Stimulated activated CD4-positive, alpha-beta T cell treated with anti-CD3 and anti-CD28 coated beads, Interleukin-2, amount 100 ng/mL, for 4 hours (primary cell): Measurements from ENCODE around the gene METRN.
"Not testable (repeated sequence)": the region's sequence is repeated elsewhere in the genome, so short reads cannot be mapped to it uniquely, and the experiment has no call there.

Experiments
- DNase-seq: peaks from one replicate; pipeline ENCODE4 v3.0.0-alpha.2; 2020; ENCODE audit warnings: low read depth

METRN gene

DNA sequence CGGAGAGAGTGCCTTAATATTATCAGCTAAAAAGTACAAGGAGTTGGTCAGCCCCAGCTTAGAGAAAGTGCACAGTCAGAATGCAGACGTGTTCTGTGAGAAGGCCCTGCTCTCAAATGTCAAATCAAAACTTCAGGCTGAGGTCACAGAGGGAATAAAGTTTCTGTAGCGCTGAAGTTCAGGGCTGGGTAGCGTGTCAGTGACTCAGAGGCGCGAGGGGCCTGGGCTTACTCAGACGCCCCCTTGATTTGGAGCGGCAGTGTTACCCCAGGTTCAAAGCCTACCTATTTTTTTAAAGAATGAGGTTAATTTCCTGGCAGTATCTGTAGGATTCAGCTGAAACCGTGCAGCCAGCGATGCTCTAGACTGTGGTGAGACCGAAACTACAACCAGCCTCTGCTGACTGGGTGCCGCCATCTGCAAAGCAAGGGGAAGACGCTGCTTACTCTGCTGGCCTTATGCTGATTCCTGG, 21.1 kb downstream of the METRN start:
- DNase-seq = no peak

DNA sequence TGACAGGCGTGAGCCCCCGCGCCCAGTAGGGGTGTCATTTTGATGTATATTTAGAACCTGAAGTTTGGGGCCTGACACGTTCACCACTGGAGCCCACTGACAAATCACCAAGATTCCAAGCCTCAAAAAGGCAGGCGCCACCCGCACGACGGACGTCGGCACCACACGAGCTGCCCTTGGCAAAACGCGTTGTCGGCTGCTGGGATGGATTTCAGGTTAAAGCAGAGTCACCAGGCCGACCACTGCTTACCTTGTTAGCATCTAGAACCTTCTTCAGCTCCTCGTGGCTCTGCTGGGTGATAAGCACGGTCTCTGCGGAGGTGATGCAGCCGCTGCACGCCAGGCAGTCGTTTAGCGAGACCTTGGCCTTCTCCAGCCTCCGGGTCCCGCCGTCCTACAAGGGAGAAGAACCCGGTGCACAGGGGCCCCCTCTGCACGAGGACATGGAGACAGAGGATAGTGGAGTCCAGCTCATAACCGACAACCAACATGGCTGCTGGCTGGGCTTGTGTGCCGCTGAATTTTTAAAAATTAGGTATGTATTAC, 22.1 kb downstream of the METRN start:
- DNase-seq = no peak

DNA sequence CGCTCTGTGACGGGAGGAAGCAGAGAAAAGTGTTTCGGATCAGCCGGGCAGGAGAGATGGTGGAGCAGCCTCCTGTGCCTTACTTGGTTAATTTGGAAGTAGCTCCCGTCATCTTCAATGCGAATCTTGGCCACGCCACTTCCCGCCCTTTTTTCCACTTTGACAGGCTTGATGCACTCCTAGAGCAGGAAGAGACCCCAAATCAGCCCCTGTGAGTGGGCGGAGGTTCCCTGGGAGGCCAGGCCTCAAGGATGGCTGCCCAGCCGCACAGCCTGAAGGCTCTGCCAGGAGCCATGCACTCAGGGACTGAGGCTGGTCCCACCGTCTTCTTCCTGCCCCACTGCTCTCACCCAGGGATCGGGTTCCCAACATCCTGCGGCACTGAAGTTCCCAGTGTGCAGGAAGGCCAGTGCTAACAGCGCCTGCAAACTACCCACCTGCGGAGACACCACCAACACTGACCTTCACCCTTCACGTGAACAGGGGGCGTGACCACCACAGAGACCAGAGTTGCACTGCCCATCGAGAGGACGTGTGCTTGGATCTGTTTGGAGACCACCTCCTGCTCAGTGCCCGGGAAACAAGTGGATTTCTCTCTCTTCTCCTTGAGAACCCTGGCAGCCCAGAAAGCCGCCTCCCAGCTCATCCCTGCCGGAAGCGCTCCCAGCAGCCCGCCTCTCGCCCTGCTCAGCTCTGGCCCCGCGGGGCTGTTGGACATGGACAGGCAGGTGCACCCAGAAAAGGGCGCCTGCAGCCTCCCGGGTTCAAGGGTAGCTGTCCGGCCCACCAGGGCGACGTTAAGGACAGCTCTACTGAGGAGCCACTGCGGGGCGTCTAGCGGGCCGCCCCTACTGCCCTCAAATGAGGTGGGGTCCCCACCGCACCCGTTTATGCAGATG, 24.9 kb downstream of the METRN start:
- DNase-seq = no peak

DNA sequence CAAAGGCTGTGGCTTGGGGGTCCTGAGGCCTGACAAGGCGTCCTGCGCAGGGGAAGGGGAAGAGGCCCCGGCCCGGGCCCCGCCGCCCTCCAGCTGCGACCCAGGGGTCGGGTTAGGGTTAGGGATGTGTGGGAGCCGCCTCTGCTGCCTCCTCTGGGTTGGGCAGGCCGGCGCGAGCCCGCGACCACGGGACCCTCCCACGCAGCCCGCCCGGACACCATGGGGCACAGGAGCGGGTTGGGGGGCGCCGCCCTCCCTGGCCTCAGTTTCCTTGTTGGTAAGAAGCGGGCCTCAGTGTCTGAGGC, 25.5 kb downstream of the METRN start:
- no peak for DNase-seq

DNA sequence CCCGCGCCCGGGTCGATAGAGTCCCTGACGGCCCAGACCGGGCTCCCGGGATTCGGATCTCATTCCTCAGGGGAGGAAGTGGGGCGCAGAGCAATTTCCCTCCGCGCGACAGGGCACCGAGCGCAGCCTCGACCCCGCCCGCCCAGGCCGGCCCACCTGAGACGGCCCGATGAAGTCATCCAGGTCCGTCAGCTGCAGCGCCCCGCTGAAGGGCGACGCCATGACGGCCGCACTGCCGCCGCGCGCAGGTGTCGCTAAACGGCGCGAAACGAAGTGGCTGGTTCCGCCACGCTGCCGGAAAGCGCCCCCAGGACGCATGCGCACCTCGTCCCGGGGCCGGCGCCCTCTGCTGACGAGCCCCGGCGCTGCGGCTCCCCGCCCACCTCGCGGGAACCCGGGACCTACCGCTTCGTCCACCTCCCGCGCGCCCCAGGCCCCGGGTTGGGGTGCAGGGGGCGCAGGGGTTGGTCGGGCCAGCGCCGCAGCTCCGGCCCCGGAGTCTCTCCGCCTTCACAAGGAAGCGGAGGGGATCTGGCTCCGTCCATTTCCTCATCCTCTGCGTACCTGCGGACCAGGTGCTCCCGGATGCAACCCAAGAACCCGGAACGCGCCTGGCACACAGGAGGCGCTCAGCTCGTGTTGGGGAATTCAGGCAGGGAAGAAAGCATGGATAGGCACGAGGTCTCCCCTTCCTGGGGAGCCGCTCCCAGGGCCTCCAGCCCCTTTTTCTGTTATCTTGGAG, 26.0 kb downstream of the METRN start, which contains the start of gene CIAO3:
CIAO3 (minus strand) TSS at position 234 of the 742 bp plus-strand sequence; CDS start at position 222, 12 bp downstream.
- peak; percentile 86 for DNase-seq

DNA sequence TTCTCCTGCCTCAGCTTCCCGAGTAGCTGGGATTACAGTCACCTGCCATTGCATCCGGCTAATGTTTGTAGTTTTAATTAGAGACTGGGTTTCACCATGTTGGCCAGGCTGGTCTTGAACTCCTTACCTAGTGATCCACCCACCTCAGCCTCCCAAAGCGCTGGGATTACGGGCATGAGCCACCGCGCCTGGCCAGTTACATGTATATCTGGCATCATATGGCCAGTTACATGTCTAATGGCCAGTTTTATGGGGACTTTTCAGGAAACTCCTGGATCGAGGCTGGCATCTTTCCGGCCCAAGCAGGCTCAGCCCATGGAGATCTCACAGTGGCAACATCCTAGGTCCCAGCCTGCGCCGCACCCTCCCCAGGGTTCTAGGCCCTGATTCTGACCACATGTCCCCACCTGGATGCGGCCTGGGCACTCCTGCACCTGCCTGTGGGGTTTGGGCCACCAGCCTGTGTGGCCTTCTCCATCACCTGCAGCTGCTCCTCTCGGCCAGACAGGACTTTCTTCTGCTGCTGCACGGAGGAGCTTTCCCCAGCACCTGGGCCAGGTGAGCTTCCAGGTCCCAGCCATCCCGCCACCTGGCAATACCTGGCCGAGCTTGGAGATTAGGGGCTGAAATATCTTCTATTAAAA, 27.2 kb downstream of the METRN start:
- no peak for DNase-seq

DNA sequence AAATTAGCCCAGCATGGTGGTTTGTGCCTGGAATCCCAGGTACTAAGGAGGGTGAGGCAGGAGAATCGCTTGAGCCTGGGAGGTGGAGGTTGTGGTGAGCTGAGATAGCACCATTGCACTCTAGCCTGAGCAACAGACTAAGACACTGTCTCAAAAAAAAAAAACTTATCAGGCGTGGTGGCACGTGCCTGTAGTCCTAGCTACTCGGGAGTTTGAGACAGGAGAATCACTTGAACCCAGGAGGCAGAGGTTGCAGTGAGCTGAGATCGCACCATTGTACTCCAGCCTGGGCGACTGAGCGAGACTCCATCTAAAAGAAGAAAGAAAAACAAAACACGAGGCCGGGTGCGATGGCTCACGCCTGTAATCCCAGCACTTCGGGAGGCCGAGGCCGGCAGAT, 28.0 kb downstream of the METRN start:
- not testable (repeated sequence) for DNase-seq

DNA sequence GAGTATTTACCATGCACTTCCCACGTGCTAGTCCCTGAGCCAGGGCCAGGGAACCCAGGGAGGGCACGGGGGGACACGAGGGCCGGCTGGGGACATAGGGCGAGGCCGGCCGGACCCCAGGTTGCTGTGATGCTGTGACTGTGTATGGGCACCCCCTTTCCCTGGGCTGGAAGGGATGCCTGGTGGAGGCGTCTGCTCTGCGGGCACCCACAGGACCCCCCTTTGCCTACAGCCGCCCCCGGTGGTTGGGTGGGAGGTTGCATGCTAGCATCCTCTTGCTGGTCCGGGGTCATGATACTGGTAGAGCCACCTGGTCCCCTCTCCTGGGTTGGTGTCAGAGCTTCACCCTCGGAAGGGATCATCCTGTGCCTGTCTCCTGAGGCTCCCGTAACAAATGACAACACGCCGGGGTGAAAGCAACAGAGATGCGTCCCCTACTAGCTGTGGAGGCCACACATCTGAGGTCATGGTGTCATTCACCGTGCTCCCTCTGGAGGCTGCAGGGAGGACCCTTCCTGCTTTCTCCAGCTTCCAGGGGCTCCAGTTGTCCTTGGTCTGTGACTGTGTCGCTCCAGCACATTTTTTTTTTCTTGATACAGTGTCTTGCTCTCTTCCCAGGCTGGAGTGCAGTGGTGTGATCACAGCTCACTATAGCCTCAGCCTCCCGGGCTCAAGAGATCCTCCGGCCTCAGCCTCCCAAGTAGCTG, 29.0 kb downstream of the METRN start:
- DNase-seq = no peak

DNA sequence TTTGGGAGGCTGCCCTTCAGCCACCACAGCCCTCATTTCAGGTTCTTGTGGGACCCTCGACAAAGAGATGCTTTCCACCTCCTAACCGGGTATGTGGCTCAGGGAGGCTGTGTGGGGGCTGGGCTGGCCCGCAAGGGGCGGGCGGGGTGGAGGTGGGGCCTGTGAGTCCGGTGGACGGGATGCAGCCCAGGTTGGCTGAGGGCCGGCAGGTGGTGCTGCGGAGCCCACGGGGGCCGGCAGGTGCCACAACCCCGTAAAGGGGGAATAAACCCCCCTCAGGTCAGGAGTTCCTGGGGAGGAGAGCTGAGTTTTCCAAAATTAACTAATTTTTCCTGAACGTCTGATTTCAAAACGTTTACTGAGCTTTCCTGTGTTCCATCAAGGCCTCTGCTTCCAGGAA, 30.8 kb downstream of the METRN start:
- DNase-seq = no peak

DNA sequence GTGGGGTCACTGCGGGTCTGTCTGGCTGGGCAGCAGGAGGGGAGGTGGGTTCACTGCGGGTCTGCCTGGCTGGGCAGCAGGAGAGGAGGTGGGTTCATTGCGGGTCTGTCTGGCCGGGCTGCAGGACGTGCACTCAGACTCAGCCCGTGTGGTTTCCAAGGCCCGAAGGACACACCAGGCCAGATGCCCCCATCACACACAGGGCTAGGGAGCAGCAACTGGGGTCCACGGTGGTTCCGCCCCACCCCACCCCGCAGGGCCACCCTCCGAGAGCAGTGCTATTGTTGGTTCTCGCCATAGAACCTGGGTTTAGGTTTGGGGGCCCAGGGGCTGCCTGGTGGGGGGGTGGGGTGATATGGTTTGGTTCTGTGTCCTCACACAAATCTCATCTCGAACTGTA, 31.7 kb downstream of the METRN start:
- DNase-seq = no peak

DNA sequence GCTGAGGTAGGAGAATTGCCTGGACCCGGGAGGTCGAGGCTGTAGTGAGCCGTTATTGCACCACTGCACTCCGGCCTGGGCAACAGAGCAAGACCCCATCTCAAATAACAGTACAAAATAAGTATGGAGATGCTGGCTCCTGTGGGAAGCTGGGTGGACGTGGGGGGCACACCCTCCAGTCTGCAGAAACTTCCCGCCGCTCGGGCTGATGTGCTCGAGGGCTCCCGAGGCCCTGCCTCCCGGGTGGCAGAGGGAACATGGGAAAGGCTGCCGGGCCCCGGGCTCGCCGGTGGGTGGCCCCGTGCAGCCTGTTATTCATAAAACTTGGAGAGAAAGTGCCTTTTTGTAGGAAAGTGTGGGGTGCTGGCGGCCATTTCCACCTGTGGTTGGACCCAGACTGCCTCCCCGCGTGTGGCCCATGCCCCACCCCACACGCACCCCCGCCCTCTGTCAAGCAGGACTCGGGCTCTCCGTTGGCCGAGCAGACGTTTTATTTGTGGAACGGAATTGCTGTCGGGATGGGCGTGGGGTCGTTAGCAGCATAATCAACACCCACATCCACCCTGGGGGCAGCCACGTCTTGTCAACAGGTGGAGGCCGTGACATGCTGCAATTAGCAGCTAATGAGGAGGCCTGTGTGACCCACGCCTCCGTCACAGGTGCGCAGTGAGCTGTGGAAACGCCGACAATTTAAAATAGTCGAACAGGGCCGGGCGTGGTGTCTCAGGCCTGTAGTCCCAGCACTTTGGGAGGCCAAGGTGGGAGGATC, 33.2 kb downstream of the METRN start:
- DNase-seq = no peak

DNA sequence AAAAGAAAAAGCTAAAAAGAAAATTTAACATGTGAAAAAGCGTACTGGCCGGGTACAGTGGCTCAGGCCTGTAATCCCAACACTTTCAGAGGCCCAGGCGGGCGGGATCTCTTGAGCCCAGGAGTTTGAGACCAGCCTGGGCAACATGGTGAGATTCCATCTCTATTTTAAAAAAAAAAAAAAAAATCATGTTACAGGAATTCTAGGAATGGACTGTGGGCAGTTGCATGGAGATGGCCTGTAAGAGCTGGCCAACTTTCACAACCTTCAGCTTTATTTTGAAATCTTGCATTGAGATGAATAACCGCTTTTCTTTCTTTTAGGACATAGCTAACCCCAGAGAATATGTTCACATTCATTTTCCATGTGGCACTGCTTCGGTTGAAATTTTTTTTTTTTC, 34.1 kb downstream of the METRN start:
- no peak for DNase-seq

DNA sequence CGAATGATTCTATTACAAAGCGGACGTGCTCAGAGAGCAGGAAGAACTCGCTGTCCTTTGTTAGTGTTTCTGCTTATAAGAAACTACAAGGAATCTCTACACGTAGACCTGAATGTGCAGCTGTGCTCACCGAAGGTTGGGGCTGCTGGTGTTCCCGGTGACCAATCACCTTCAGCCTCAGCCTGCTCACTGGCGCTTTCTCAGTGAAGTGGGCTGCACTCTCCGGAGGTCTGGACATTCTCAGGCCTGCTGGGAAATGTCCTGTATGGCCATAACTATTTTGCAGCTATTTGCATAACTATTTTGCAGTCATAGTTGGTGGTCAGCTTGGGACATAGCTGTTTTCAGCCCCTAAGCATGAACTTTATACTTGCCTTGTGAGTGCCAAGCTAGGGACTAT, 35.6 kb downstream of the METRN start:
- DNase-seq = no peak

DNA sequence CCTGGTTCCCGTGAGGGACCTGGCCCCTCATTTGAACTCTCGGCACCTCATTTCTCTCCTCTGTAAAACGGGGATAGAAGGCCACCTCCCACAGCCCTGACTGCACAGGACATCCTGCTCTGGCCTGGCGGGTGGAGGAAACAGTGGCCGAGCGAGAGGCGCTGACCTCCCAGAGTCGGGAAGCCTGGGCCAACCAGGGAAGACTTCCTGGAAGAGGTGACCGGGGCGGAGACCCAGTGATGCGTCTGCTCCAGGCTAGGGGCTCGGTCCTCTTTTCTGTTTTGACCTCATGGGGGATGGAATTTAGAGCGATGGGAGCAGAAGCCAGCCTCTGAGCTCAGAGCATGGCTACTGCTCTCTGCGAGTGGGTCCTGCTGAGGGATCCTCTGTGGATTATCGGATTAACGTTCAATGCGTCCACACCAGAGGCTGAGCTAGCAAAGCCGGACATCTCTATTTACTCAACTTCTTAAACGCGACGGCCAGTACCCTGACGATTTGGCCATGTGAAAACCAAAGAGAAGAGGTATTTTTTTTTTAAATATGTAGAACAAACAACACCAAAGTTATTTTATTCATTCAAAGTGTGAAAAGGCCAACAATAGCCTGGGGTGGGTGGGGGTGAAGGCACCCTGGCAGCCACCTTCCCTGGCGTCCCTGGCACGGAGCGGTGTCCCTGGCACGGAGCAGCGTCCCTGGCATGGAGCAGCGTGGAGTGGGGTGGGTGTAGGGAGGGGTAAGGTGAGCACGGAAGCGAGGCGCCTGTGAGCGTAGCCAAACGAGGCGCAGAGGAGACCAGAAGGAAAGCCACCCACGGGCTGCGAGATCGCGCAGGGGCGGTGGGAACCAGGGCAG, 36.5 kb downstream of the METRN start:
- no peak for DNase-seq

DNA sequence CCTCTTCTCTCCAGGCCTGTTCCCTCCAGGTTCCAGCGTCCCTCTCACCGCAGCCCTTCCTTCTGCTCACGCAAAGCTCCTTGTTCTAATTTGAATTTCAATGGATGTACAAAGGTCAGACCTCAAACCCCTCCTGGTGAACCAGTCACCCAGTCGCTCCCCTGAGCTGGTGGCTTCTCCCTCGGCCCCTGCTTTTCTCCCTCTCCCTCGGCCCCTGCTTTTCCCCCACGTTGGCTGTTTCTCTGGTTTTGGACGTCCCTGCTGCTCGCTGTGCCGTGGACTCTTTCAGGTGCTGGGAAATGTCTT, 37.0 kb downstream of the METRN start:
- DNase-seq = no peak

DNA sequence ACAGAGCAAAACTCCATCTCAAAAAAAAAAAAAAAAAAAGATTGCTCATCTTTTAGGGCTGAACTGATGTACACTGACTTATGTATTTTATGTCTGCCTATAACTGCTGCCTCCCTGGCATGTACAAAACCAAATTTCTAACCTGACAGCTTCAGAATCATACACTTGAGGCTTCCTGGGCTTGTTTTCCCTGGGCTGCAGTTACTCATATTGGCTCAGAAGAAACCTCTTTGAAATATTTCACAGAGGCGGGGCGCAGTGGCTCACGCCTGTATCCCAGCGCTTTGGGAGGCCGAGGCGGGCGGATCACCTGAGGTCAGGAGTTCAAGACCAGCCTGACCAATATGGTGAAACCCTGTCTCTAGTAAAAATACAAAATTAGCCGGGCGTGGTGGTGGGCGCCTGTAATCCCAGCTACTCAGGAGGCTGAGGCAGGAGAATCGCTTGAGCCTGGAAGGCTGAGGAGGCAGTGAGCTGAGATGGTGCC, 39.2 kb downstream of the METRN start:
- DNase-seq = not testable (repeated sequence)

DNA sequence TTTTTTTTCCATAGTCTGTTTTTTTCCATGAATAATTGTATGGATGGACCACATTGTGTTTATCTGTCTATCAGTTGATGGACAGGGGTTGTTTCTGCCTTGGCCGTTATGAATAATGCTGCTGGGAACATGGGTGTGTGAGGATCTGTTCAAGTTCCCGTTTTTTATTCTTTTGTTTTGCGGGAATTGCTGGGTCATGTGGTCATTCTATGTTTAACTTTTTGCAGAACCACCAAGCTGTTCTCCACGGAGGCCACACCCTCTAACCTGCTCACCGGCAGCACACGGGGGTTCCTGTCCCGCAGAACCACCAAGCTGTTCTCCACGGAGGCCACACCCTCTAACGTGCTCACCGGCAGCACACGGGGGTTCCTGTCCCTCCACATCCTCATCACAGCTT, 39.7 kb downstream of the METRN start:
- DNase-seq = no peak

DNA sequence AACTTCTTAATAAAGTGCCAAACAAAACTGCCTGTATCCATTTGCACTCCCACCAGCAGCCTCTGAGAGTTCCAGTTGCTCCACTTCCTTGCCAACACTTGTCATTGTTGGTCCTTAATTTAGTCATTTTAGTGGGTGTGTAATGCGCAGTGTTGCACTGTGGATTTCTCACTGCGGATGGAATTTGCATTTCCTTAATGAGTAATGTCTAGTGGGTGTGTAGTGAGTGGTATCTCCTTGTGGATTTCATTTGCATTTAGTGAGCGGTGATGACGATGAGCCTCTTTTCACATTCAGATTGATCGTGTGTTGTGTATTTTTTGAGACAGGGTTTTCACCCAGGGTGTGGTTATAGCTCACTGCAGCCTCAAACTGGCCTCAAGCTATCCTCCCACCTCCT, 41.5 kb downstream of the METRN start:
- no peak for DNase-seq

DNA sequence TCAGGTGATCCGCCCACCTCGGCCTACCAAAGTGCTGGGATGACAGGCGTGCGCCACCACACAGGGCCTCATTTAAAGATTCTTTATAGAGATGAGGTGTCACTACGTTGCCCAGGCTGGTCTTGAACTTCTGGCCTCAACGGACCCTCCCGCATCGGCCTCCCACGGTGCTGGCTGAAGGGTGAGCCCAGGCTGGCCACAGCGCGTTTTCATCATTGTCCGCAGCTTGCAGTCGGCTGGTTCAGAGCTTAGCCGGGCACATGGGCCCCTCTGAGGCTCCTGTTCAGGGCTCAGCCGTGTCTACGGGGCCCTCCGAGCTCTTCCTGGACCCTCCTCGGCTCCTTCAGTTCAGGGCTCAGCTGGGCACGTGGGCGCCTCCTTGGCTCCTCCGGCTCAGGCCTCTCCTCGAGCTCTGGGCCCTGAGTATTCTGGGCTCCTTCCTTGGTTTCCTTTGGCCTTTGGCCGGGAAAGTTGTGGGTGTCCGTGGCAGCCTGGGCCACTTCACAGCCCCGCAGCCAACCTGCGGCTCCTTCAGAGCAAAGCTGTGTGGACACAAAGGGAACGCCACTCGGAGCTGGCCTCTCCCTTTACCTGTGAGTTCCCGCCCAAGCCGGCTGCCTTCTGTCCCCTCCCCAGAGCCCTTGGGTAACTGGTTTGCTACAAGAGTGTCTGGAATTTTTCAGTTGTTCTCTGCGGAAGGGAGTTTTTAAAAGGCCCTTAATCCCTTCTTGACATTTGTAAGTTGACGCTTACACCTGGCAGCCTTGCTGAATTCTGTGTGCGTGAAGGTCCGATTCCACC, 44.4 kb downstream of the METRN start:
- DNase-seq = no peak
